ENCODE results near the gene ADARB2. TPM values are rescaled to one million over a fixed set of nuclear protein-coding genes. Genes with fewer than 3 reads are reported as not detected.

Gene ADARB2
- total and polyA plus RNA-seq, 2 donors (not counting 1 experiment from before 2014, with no cell fraction given), result not detected

- TF ChIP-seq EZH2 (IDR thresholded peaks at IDR 0.05; ENCODE audit: low read length, missing control alignments), result no peak
- no peak for TF ChIP-seq CTCF (conservative IDR thresholded peaks at IDR 0.05 in 1 of 2, IDR thresholded peaks at IDR 0.05 in 1 of 2; ENCODE audit: low read depth in 1 of 2, low read length in 2 of 2)
- H3K9me3 ChIP-seq (ENCODE audit: control insufficient read depth, insufficient read depth, low read depth, low read length), result peaks cover 2% of the 10 kb centered on the region
- H3K27me3 ChIP-seq (ENCODE audit: control insufficient read depth, insufficient read depth, low read length), result no peaks in the 10 kb centered on the region
- H3K27ac ChIP-seq (ENCODE audit: insufficient read depth, low read length), result no peak overlapping the region
- no peak overlapping the region for H3K9ac ChIP-seq (ENCODE audit: insufficient read depth, low read length)
- no peaks in the 10 kb centered on the region for H4K20me1 ChIP-seq (ENCODE audit: control insufficient read depth, extremely low read depth, insufficient read depth, low read length)
- no peaks in the 10 kb centered on the region for H3K4me1 ChIP-seq (ENCODE audit: control insufficient read depth, extremely low read depth, insufficient read depth, low read length)
- no peak overlapping the region for H3K4me2 ChIP-seq (ENCODE audit: extremely low read depth, insufficient read depth, low read length)
- H2AFZ ChIP-seq (ENCODE audit: low read length), result no peak overlapping the region
- no peak for DNase-seq (ENCODE audit: low read depth in 2 of 2)
- H3K79me2 ChIP-seq (ENCODE audit: control insufficient read depth, insufficient read depth, low read length), result no peaks in the 10 kb centered on the region
- no peak overlapping the region for H3K4me3 ChIP-seq (replicated peaks in 1 of 4; ENCODE audit: control extremely low read depth in 1 of 4, insufficient read depth in 1 of 4, low read depth in 3 of 4, low read length in 4 of 4)
- no peaks in the 10 kb centered on the region for H3K36me3 ChIP-seq (ENCODE audit: control insufficient read depth, insufficient read depth, low read length)
Measured at GRCh38 chr10:1567152-1567551, 170.2 kb downstream of the ADARB2 start.

GRCh38 chr10:1564791-1565190, 172.5 kb downstream of the ADARB2 start:
- Histone ChIP-seq H3K9me3 (ENCODE audit: control insufficient read depth, insufficient read depth, low read depth, low read length) (no peaks in the 10 kb centered on the region), H3K4me1 (ENCODE audit: control insufficient read depth, extremely low read depth, insufficient read depth, low read length) (no peaks in the 10 kb centered on the region), H3K27me3 (ENCODE audit: control insufficient read depth, insufficient read depth, low read length) (no peaks in the 10 kb centered on the region), H3K4me2 (ENCODE audit: extremely low read depth, insufficient read depth, low read length) (no peak overlapping the region), H2AFZ (ENCODE audit: low read length) (no peak overlapping the region), H4K20me1 (ENCODE audit: control insufficient read depth, extremely low read depth, insufficient read depth, low read length) (no peaks in the 10 kb centered on the region), H3K79me2 (ENCODE audit: control insufficient read depth, insufficient read depth, low read length) (no peaks in the 10 kb centered on the region), H3K27ac (ENCODE audit: insufficient read depth, low read length) (no peak overlapping the region), H3K4me3 (replicated peaks in 1 of 4; ENCODE audit: control extremely low read depth in 1 of 4, insufficient read depth in 1 of 4, low read depth in 3 of 4, low read length in 4 of 4) (no peak overlapping the region), H3K9ac (ENCODE audit: insufficient read depth, low read length) (no peak overlapping the region), H3K36me3 (ENCODE audit: control insufficient read depth, insufficient read depth, low read length) (no peaks in the 10 kb centered on the region)
- no peak for DNase-seq (ENCODE audit: low read depth in 2 of 2)
- TF ChIP-seq CTCF (conservative IDR thresholded peaks at IDR 0.05 in 1 of 2, IDR thresholded peaks at IDR 0.05 in 1 of 2; ENCODE audit: low read depth in 1 of 2, low read length in 2 of 2), result no peak
- no peak for TF ChIP-seq EZH2 (IDR thresholded peaks at IDR 0.05; ENCODE audit: low read length, missing control alignments)

- Histone ChIP-seq H2AFZ (ENCODE audit: low read length) (no peak overlapping the region), H4K20me1 (ENCODE audit: control insufficient read depth, extremely low read depth, insufficient read depth, low read length) (no peaks in the 10 kb centered on the region), H3K4me1 (ENCODE audit: control insufficient read depth, extremely low read depth, insufficient read depth, low read length) (no peaks in the 10 kb centered on the region), H3K9me3 (ENCODE audit: control insufficient read depth, insufficient read depth, low read depth, low read length) (no peaks in the 10 kb centered on the region), H3K79me2 (ENCODE audit: control insufficient read depth, insufficient read depth, low read length) (no peaks in the 10 kb centered on the region), H3K27ac (ENCODE audit: insufficient read depth, low read length) (no peak overlapping the region), H3K4me3 (replicated peaks in 1 of 4; ENCODE audit: control extremely low read depth in 1 of 4, insufficient read depth in 1 of 4, low read depth in 3 of 4, low read length in 4 of 4) (no peak overlapping the region), H3K36me3 (ENCODE audit: control insufficient read depth, insufficient read depth, low read length) (no peaks in the 10 kb centered on the region), H3K9ac (ENCODE audit: insufficient read depth, low read length) (no peak overlapping the region), H3K27me3 (ENCODE audit: control insufficient read depth, insufficient read depth, low read length) (no peaks in the 10 kb centered on the region), H3K4me2 (ENCODE audit: extremely low read depth, insufficient read depth, low read length) (no peak overlapping the region)
- DNase-seq (ENCODE audit: low read depth in 2 of 2), result no peak
- no peak for TF ChIP-seq CTCF (conservative IDR thresholded peaks at IDR 0.05 in 1 of 2, IDR thresholded peaks at IDR 0.05 in 1 of 2; ENCODE audit: low read depth in 1 of 2, low read length in 2 of 2)
- no peak for TF ChIP-seq EZH2 (IDR thresholded peaks at IDR 0.05; ENCODE audit: low read length, missing control alignments)
Measured at GRCh38 chr10:1563028-1563427, 174.3 kb downstream of the ADARB2 start.
